ENCODE data around the gene DGCR8.

- TF ChIP-seq CTCF (conservative IDR thresholded peaks at IDR 0.05) (no peak), EZH2 (IDR thresholded peaks at IDR 0.05; ENCODE audit: low read depth) (no peak)
Observed at GRCh38 chr22:20054034-20054427, 26.0 kb upstream of the DGCR8 start.

Measured in PC-9 (cell line).